K562 (cell line): ENCODE measurements around the gene CD19. TPM values are rescaled to one million over a fixed set of nuclear protein-coding genes. Genes with fewer than 3 reads are reported as not detected.

ENCODE experiments used
- CHD7 ChIP-seq: fragments of 200-600 bp; sonication (generic); IDR thresholded peaks from one replicate; pipeline ENCODE4 v1.6.1; 2012; ENCODE audit warnings: mild to moderate bottlenecking, low read depth, low read length, inconsistent platforms
- CREB1 ChIP-seq, 2 experiments: sonication (generic) in 1 of 2; formaldehyde crosslinking in 1 of 2; IDR thresholded peaks; 2 replicates each; pipeline versions ENCODE4 v1.6.1 to v1.8.0; 2012 to 2022; ENCODE audit warnings: inconsistent platforms in 1 of 2, mild to moderate bottlenecking in 1 of 2, missing genetic modification reagents in 1 of 2, moderate library complexity in 1 of 2
- IRF1 ChIP-seq: sonication (generic); formaldehyde crosslinking; IDR thresholded peaks from 2 replicates; pipeline ENCODE4 v1.8.0; 2022; ENCODE audit warnings: missing genetic modification reagents, mild to moderate bottlenecking, borderline replicate concordance
- POLR2H ChIP-seq: IDR thresholded peaks from 2 replicates; pipeline ENCODE4 v1.6.1; 2016; ENCODE audit warnings: missing genetic modification characterization, low read depth, mild to moderate bottlenecking, control low read depth, missing compliant biosample characterization, moderate library complexity
- ZEB2 ChIP-seq: fragments of 450-650 bp; IDR thresholded peaks from 2 replicates; pipeline ENCODE4 v1.6.1; 2016
- ZNF609 ChIP-seq: sonication (generic); formaldehyde crosslinking; IDR thresholded peaks from 2 replicates; pipeline ENCODE4 v1.8.1; 2023; ENCODE audit warnings: missing genetic modification reagents, mild to moderate bottlenecking, borderline replicate concordance
- polyA plus RNA-seq, 8 experiments: library from polyadenylated mRNA; depleted of rRNA in 4 of 8; stranded (reverse) in 5 of 8; unstranded in 3 of 8; fragments of >200 nt; fragmentation: Nextera tagmentation in 2 of 8; fragmentation: Illumina TruSeq in 1 of 8; extraction: Ambion mirVana in 2 of 8; extraction: Trizol in 1 of 8; gene quantifications; 2 replicates each; pipeline versions ENCODE4 v1.2.1 to v1.2.3, GENCODE V29; 2011 to 2014; ENCODE audit warnings: inconsistent platforms in 1 of 8, missing spikeins in 1 of 8
- total RNA-seq, 7 experiments: library from RNA; depleted of rRNA in 6 of 7; stranded (reverse); fragments of >200 nt in 6 of 7; fragmentation: Illumina TruSeq in 2 of 7; extraction: Trizol in 2 of 7; gene quantifications; 2 replicates each; pipeline versions ENCODE4 v1.2.1 to v1.2.3, GENCODE V29; 2011 to 2021; ENCODE audit warnings: low replicate concordance in 1 of 7

CD19 gene
- total and polyA plus RNA-seq, 9 of the 15 experiments (the other 6 are each of a cell fraction or from before 2014, with no cell fraction given), result 0.27 to 3.7 (median 2.0) TPM; not detected in 1

GRCh38 chr16:28974437-28975157, 42.8 kb downstream of the CD19 start, which contains the start of gene SPNS1 (continued):
- peak; percentile 43 for TF ChIP-seq CREB1 (IDR thresholded peaks at IDR 0.05)
- peak; percentile 48; the same call in 1 of the 2 replicates for TF ChIP-seq CREB1 (CRISPR knock-in tag; IDR thresholded peaks at IDR 0.05)
- TF ChIP-seq IRF1 (CRISPR knock-in tag), result no peak
- TF ChIP-seq POLR2H (tag), result no peak; the same call in 1 of the 2 replicates
- TF ChIP-seq ZNF609 (CRISPR knock-in tag), result peak; percentile 75; the same call in 1 of the 2 replicates
- TF ChIP-seq ZEB2, result peak; percentile 34; the same call in 1 of the 2 replicates
- no peak for TF ChIP-seq CHD7
